OCI-LY7 (cell line): ENCODE results near the gene OR2V2. TPM values are rescaled to one million over a fixed set of nuclear protein-coding genes. Genes with fewer than 3 reads are reported as not detected.
"Not testable (repeated sequence)": the region's sequence is repeated elsewhere in the genome, so short reads cannot be mapped to it uniquely, and the experiment has no call there.

ENCODE experiments used
- Bru-seq: library from RNA; stranded (reverse); fragments of 400-500 nt; gene quantifications from one replicate; lab custom pipeline; 2021; lab: Mats Ljungman, UMichigan
- BruChase-seq, 2 experiments: library from RNA; stranded (reverse); fragments of 400-500 nt; gene quantifications; one replicate each; lab custom pipeline; 2021; lab: Mats Ljungman, UMichigan
- BruUV-seq: library from RNA; stranded (reverse); fragments of 400-500 nt; replicated peaks from 2 replicates; lab custom pipeline; 2021; lab: Mats Ljungman, UMichigan
- CTCF ChIA-PET: fragments of 300-600 bp; sonication (Branson Sonifier 250); formaldehyde crosslinking; loops from one replicate; lab custom pipeline; 2022; ENCODE audit warnings: antibody characterized with exemption; ENCODE audit not compliant: unreplicated experiment; lab: Charles Lee
- POLR2A ChIA-PET: fragments of 300-600 bp; sonication (Branson Sonifier 250); formaldehyde crosslinking; loops from one replicate; lab custom pipeline; 2022; ENCODE audit warnings: antibody characterized with exemption; lab: Charles Lee
- DNase-seq: peaks from one replicate; pipeline ENCODE4 v3.0.0-alpha.2; 2015; ENCODE audit warnings: low spot score
- H2AFZ ChIP-seq: fragments of 200-600 bp; sonication (generic), shearing (Covaris generic); 2 replicates; pipeline ENCODE4 v1.6.1; 2014; ENCODE audit warnings: mild to moderate bottlenecking, antibody characterized with exemption, low read length, moderate library complexity
- H3K27ac ChIP-seq: fragments of 200-600 bp; sonication (generic); 2 replicates; pipeline ENCODE4 v1.5.1; 2014; ENCODE audit warnings: mixed run types, low read depth, mild to moderate bottlenecking, moderate library complexity, low read length, inconsistent platforms; ENCODE audit not compliant: poor library complexity, severe bottlenecking
- H3K36me3 ChIP-seq: fragments of 200-600 bp; sonication (generic); 2 replicates; pipeline ENCODE4 v1.6.1; 2014; ENCODE audit warnings: mild to moderate bottlenecking, antibody characterized with exemption, low read length, moderate library complexity, mixed read lengths; ENCODE audit not compliant: insufficient read depth
- H3K4me1 ChIP-seq: fragments of 200-600 bp; sonication (generic); 2 replicates; pipeline ENCODE4 v1.5.1; 2014; ENCODE audit warnings: mild to moderate bottlenecking, low read length; ENCODE audit not compliant: insufficient read depth, poor library complexity, severe bottlenecking
- H3K4me2 ChIP-seq: fragments of 200-600 bp; sonication (generic); 2 replicates; pipeline ENCODE4 v1.6.1; 2014; ENCODE audit warnings: mild to moderate bottlenecking, low read length
- H3K4me3 ChIP-seq: fragments of 200-600 bp; sonication (generic); 2 replicates; pipeline ENCODE4 v1.5.1; 2014; ENCODE audit warnings: mild to moderate bottlenecking, low read depth, low read length; ENCODE audit not compliant: poor library complexity, severe bottlenecking
- H3K79me2 ChIP-seq: fragments of 200-600 bp; sonication (generic); 2 replicates; pipeline ENCODE4 v1.6.1; 2016; ENCODE audit warnings: low read depth, mild to moderate bottlenecking, low read length, moderate library complexity, mixed read lengths; ENCODE audit not compliant: insufficient read depth
- H3K9me2 ChIP-seq: fragments of 200-600 bp; sonication (generic); 2 replicates; pipeline ENCODE4 v1.6.1; 2016; ENCODE audit warnings: mild to moderate bottlenecking, low read length, mixed read lengths; ENCODE audit not compliant: insufficient read depth
- H3K9me3 ChIP-seq: fragments of 200-600 bp; sonication (generic); 2 replicates; pipeline ENCODE4 v1.6.1; 2014; ENCODE audit warnings: mild to moderate bottlenecking, mixed run types, low read length, mixed read lengths
- H4K20me1 ChIP-seq: fragments of 200-600 bp; sonication (generic); 2 replicates; pipeline ENCODE4 v1.6.1; 2014; ENCODE audit warnings: mild to moderate bottlenecking, antibody characterized with exemption, low read length, moderate library complexity, mixed read lengths; ENCODE audit not compliant: insufficient read depth
- EZH2phosphoT487 ChIP-seq: fragments of 200-600 bp; sonication (generic); IDR thresholded peaks from 2 replicates; pipeline ENCODE4 v1.6.1; 2018; ENCODE audit warnings: low read depth, borderline replicate concordance, mild to moderate bottlenecking, mixed run types, antibody characterized with exemption, low read length, moderate library complexity, mixed read lengths
- intact Hi-C: fragments of 100-400 bp; cut with micrococcal nuclease; formaldehyde crosslinking; loops from one replicate; pipeline ENCODE4 v1.10.0; 2022; ENCODE audit not compliant: unreplicated experiment
- long read RNA-seq: library from polyadenylated mRNA; stranded (forward); transcript quantifications from one replicate; pipeline ENCODE4 v2.0.0, GENCODE V29; 2022
- total RNA-seq, 2 experiments: library from RNA; depleted of rRNA in 1 of 2; stranded (reverse); fragments of >200 nt in 1 of 2; shearing (Covaris generic) in 1 of 2; gene quantifications; 2 replicates each; pipeline ENCODE4 v1.2.3, GENCODE V29; 2014 to 2022
- TF ChIP-seq, protein P1 (sequence below): fragments of 200-600 bp; sonication (generic); conservative IDR thresholded peaks from 2 replicates; pipeline ENCODE4 v1.5.1; 2014; ENCODE audit warnings: mild to moderate bottlenecking, antibody characterized with exemption, low read length, moderate library complexity, mixed read lengths

Gene OR2V2, protein sequence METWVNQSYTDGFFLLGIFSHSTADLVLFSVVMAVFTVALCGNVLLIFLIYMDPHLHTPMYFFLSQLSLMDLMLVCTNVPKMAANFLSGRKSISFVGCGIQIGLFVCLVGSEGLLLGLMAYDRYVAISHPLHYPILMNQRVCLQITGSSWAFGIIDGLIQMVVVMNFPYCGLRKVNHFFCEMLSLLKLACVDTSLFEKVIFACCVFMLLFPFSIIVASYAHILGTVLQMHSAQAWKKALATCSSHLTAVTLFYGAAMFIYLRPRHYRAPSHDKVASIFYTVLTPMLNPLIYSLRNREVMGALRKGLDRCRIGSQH
- total RNA-seq (2014; rRNA removed; shearing (Covaris generic)) = 0.06 and 0.23 TPM in 2 replicates
- not detected in 2 replicates for total RNA-seq (2022)
- Bru-seq, nascent RNA = percentile 9 among the genes with signal in this experiment
- percentile 15 among the genes with signal in this experiment for BruChase-seq, experiment 1, labeled RNA remaining after a 6-hour chase
- percentile 19 among the genes with signal in this experiment for BruChase-seq, experiment 2, labeled RNA remaining after a 2-hour chase
- long read RNA-seq = 0 reads

DNA sequence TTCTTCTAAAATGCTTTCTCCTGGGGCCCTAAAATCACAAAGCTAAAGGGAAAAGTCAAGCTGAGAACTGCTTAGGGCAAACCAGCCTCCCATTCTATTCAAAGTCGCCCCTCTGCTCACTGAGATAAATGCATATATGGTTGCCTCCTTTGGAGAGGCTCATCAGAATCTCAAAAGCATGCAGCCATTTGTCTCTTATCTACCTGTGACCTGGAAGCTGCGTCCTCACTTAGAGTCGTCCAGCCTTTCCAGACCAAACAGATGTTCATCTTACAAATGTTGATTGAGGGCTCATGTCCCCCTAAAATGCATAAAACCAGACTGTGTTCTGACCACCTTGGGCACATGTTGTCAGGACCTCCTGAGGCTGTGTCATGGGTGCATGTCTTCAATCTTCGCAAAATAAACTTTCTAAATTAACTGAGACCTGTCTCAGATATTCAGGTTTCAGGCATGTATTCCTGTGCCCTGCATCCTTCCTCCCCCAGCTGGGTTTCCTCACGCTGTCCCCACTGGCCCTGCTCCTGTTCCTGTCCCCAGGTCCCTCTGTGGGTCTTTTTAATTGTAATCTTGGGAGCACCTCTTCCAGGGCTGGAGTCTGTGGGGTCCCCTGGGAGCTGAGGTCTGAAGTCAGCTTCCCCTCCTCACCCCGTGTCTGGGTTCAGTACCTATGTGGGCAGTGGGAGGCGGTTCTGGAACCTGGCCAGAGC is at the start of gene OR2V2:
OR2V2 (plus strand) TSS at position 660 of the 710 bp plus-strand sequence. CDS start 7,357 bp downstream, outside the sequence.
- H3K9me2 ChIP-seq, H3K36me3 ChIP-seq, BruUV-seq, CTCF ChIA-PET, H2AFZ ChIP-seq, H3K27ac ChIP-seq, H3K79me2 ChIP-seq, DNase-seq, H3K4me3 ChIP-seq, H4K20me1 ChIP-seq, H3K4me2 ChIP-seq, intact Hi-C loops: not testable (repeated sequence)
- Histone ChIP-seq H3K9me3 (peaks cover 16% of the 10 kb centered on the region), H3K4me1 (peaks cover 25% of the 10 kb centered on the region)
- POLR2A ChIA-PET = interaction anchor here (0.6 to 0.8 kb wide), 3 partner anchors 7 to 1524 kb away, joined by 3 to 4 read pairs (median 3); partner anchors contain the start of gene HNRNPH1

DNA sequence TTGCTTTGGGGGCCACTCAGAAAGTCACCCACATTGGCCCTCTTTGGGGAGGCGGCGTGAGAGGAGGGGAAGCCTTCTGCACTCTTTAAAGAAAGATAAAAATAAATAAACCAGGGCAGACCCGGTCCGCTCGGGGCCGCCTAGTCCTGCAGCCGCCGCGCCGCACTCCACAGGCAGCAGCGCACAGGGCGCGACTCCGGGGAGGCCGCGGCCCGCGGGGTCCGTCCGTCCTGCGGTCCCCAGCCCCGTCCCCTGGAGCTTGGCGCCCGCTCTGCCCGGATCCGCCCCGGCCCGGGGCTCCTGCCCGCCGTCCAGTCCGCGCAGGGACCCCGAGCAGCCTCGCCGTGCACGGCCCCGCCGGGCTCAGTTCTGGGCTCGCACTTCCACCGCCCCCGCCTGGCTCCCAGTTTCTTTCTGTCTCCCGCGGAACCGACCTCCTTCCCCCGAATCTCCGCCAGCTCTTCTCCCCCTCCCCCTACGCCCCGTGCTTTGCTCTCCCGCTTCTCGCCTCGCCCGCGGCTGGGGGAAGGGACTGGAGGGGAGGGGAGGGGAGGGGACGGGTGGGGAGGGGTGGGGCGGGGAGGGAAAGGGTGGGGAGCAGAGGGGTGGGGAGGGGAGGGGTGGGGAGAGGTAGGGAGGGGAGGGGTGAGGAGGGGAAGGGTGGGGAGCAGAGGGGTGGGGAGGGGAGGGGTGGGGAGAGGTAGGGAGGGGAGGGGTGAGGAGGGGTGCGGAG is 49.5 kb upstream of the OR2V2 start:
- BruUV-seq, POLR2A ChIA-PET, DNase-seq: not testable (repeated sequence)

DNA sequence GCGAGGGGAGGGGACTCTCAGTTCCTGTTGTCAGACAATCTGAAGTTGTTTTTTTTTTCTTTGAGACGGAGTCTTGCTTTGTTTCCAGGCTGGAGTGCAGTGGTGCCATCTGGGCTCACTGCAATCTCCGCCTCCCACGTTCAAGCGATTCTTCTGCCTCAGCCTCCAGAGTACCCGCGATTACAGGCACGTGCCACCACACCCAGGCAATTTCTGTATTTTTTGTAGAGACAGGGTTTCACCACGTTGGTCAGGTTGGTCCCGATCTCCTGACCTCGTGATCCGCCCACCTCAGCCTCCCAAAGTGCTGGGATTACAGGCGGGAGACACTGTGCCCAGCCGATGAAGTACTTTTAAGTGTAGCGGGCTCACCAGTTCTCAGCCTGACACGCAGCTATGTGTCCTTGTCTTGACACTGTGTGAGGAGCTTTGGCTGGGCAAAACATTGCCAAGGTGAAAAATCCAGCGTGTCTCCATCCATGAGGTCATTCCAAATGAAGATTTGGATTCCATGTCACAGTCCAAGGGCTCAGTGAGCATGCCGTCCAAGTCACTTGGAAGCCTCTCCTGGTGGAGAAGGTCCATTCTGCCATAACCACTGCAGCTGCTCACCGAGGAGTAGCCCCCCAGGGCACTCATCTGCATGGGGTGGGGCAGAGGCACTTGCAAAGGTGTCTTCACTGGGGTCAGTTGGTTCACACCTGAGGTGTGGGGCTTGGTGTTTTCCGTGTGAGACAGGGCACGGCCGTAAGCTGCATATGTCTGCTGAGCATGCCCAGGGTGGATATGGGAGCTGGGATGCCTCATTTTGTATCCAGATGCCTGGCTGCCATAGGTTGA is 48.4 kb upstream of the OR2V2 start:
- H3K4me3 ChIP-seq = no peak overlapping the region
- ChIA-PET POLR2A (interaction anchor here (0.6 kb wide), 1 partner anchor 104 kb away, joined by 3 read pairs; no protein-coding TSS in a partner anchor), CTCF (no interaction called here)
- no peak for TF ChIP-seq EZH2phosphoT487
- TF ChIP-seq, protein P1, sequence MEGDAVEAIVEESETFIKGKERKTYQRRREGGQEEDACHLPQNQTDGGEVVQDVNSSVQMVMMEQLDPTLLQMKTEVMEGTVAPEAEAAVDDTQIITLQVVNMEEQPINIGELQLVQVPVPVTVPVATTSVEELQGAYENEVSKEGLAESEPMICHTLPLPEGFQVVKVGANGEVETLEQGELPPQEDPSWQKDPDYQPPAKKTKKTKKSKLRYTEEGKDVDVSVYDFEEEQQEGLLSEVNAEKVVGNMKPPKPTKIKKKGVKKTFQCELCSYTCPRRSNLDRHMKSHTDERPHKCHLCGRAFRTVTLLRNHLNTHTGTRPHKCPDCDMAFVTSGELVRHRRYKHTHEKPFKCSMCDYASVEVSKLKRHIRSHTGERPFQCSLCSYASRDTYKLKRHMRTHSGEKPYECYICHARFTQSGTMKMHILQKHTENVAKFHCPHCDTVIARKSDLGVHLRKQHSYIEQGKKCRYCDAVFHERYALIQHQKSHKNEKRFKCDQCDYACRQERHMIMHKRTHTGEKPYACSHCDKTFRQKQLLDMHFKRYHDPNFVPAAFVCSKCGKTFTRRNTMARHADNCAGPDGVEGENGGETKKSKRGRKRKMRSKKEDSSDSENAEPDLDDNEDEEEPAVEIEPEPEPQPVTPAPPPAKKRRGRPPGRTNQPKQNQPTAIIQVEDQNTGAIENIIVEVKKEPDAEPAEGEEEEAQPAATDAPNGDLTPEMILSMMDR = no peak
- H3K9me2 ChIP-seq = no peaks in the 10 kb centered on the region
- BruUV-seq = no TSS peak
- no peak for DNase-seq
- intact Hi-C loops = no loop called here
- no peak overlapping the region for H2AFZ ChIP-seq
- H3K9me3 ChIP-seq = no peaks in the 10 kb centered on the region
- no peaks in the 10 kb centered on the region for H3K79me2 ChIP-seq
- H4K20me1 ChIP-seq = no peaks in the 10 kb centered on the region
- no peak overlapping the region for H3K27ac ChIP-seq
- H3K4me2 ChIP-seq = no peak overlapping the region
- no peaks in the 10 kb centered on the region for H3K36me3 ChIP-seq
- H3K4me1 ChIP-seq = no peaks in the 10 kb centered on the region

More for the DNA sequence above, 49.5 kb upstream of the OR2V2 start:
- H3K4me1 ChIP-seq, H3K4me2 ChIP-seq, H3K79me2 ChIP-seq, H3K9me2 ChIP-seq, H3K4me3 ChIP-seq, H4K20me1 ChIP-seq, intact Hi-C loops, H3K9me3 ChIP-seq, H3K27ac ChIP-seq, H3K36me3 ChIP-seq, H2AFZ ChIP-seq, CTCF ChIA-PET: not testable (repeated sequence)
